A549 (cell line): ENCODE data around the gene RAPH1.

Experiments used
- CHD2 ChIP-seq: fragments of 150-350 bp; IDR thresholded peaks from 2 replicates; pipeline ENCODE4 v1.6.1; 2014; ENCODE audit warnings: low read length; ENCODE audit not compliant: partially characterized antibody
- EHMT2 ChIP-seq: fragments of 200-600 bp; sonication (generic); IDR thresholded peaks from 2 replicates; pipeline ENCODE4 v1.6.1; 2016; ENCODE audit warnings: antibody characterized with exemption, low read depth, mild to moderate bottlenecking, moderate library complexity
- EP300 ChIP-seq, 2 experiments: fragments of >200 bp; sonication (Bioruptor Twin); formaldehyde crosslinking; IDR thresholded peaks; 2 replicates in 1 of 2; 3 replicates in 1 of 2; pipeline ENCODE4 v1.6.1; 2016 to 2017
- HEYL ChIP-seq: fragments of 250-450 bp; sonication (Bioruptor Pico); IDR thresholded peaks from 2 replicates; pipeline ENCODE4 v1.8.0; 2021; ENCODE audit warnings: mild to moderate bottlenecking, moderate library complexity
- NFE2L2 ChIP-seq: fragments of 150-350 bp; conservative IDR thresholded peaks from 2 replicates; pipeline ENCODE4 v1.6.1; 2014; ENCODE audit warnings: low read length
- POLR2A ChIP-seq: IDR thresholded peaks from 2 replicates; pipeline ENCODE4 v1.6.1; 2012; ENCODE audit warnings: mild to moderate bottlenecking, low read length
- RCOR1 ChIP-seq: fragments of 150-350 bp; IDR thresholded peaks from 2 replicates; pipeline ENCODE4 v1.6.1; 2014; ENCODE audit warnings: antibody characterized with exemption, low read length, low read depth
- ZNF302 ChIP-seq: fragments of 250-450 bp; sonication (Bioruptor Pico); IDR thresholded peaks from 2 replicates; pipeline ENCODE4 v1.9.0; 2021; ENCODE audit warnings: inconsistent platforms, mild to moderate bottlenecking, moderate library complexity
- TF ChIP-seq, protein P1 (sequence below): fragments of 200-600 bp; sonication (generic); IDR thresholded peaks from 2 replicates; pipeline ENCODE4 v1.6.1; 2016; ENCODE audit warnings: antibody characterized with exemption, mild to moderate bottlenecking, moderate library complexity
- TF ChIP-seq, protein P2 (sequence below): fragments of >200 bp; sonication (Bioruptor Twin); formaldehyde crosslinking; IDR thresholded peaks from 3 replicates; pipeline ENCODE4 v1.5.1; 2016
- TF ChIP-seq, protein P3 (sequence below): IDR thresholded peaks from 2 replicates; pipeline ENCODE4 v1.6.1; 2012
- TF ChIP-seq, protein P4 (sequence below): fragments of 450-650 bp; IDR thresholded peaks from 2 replicates; pipeline ENCODE4 v1.6.1; 2014; ENCODE audit warnings: antibody characterized with exemption

DNA sequence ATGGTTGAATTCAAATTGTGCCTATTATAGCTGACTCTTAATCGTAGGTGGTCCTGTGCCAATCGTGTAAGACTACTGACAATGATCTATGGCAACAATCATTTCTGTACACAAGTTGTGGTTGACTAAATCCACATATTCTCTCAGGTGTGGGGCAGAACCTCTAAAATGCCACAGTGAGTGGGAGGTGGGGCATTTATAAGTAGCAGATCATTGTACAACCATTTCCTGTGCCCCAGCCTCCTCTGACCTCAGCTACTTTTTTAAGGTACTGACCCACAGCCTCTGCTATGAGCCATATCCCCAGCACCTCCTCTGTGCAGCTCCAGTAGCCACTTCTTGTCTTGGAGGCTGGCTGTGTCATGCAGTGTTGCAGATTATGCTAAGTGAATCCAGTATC is 48.6 kb upstream of the RAPH1 start:
- TF ChIP-seq, protein P1, sequence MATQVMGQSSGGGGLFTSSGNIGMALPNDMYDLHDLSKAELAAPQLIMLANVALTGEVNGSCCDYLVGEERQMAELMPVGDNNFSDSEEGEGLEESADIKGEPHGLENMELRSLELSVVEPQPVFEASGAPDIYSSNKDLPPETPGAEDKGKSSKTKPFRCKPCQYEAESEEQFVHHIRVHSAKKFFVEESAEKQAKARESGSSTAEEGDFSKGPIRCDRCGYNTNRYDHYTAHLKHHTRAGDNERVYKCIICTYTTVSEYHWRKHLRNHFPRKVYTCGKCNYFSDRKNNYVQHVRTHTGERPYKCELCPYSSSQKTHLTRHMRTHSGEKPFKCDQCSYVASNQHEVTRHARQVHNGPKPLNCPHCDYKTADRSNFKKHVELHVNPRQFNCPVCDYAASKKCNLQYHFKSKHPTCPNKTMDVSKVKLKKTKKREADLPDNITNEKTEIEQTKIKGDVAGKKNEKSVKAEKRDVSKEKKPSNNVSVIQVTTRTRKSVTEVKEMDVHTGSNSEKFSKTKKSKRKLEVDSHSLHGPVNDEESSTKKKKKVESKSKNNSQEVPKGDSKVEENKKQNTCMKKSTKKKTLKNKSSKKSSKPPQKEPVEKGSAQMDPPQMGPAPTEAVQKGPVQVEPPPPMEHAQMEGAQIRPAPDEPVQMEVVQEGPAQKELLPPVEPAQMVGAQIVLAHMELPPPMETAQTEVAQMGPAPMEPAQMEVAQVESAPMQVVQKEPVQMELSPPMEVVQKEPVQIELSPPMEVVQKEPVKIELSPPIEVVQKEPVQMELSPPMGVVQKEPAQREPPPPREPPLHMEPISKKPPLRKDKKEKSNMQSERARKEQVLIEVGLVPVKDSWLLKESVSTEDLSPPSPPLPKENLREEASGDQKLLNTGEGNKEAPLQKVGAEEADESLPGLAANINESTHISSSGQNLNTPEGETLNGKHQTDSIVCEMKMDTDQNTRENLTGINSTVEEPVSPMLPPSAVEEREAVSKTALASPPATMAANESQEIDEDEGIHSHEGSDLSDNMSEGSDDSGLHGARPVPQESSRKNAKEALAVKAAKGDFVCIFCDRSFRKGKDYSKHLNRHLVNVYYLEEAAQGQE = no peak
- TF ChIP-seq, protein P2, sequence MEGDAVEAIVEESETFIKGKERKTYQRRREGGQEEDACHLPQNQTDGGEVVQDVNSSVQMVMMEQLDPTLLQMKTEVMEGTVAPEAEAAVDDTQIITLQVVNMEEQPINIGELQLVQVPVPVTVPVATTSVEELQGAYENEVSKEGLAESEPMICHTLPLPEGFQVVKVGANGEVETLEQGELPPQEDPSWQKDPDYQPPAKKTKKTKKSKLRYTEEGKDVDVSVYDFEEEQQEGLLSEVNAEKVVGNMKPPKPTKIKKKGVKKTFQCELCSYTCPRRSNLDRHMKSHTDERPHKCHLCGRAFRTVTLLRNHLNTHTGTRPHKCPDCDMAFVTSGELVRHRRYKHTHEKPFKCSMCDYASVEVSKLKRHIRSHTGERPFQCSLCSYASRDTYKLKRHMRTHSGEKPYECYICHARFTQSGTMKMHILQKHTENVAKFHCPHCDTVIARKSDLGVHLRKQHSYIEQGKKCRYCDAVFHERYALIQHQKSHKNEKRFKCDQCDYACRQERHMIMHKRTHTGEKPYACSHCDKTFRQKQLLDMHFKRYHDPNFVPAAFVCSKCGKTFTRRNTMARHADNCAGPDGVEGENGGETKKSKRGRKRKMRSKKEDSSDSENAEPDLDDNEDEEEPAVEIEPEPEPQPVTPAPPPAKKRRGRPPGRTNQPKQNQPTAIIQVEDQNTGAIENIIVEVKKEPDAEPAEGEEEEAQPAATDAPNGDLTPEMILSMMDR = no peak
- TF ChIP-seq, protein P3, sequence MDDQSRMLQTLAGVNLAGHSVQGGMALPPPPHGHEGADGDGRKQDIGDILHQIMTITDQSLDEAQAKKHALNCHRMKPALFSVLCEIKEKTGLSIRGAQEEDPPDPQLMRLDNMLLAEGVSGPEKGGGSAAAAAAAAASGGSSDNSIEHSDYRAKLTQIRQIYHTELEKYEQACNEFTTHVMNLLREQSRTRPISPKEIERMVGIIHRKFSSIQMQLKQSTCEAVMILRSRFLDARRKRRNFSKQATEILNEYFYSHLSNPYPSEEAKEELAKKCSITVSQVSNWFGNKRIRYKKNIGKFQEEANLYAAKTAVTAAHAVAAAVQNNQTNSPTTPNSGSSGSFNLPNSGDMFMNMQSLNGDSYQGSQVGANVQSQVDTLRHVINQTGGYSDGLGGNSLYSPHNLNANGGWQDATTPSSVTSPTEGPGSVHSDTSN = no peak
- TF ChIP-seq NFE2L2 = no peak
- TF ChIP-seq RCOR1 = no peak
- TF ChIP-seq POLR2A = no peak
- TF ChIP-seq EHMT2 = no peak
- no peak for TF ChIP-seq ZNF302
- no peak for TF ChIP-seq CHD2
- no peak for TF ChIP-seq HEYL (CRISPR knock-in tag)
- TF ChIP-seq EP300 (IDR thresholded peaks at IDR 0.05) = no peak
- TF ChIP-seq, protein P4, sequence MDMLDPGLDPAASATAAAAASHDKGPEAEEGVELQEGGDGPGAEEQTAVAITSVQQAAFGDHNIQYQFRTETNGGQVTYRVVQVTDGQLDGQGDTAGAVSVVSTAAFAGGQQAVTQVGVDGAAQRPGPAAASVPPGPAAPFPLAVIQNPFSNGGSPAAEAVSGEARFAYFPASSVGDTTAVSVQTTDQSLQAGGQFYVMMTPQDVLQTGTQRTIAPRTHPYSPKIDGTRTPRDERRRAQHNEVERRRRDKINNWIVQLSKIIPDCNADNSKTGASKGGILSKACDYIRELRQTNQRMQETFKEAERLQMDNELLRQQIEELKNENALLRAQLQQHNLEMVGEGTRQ = no peak
